Measurements from ENCODE around the gene CAB39. TPM values are rescaled to one million over a fixed set of nuclear protein-coding genes. Genes with fewer than 3 reads are reported as not detected.
A peak's percentile ranks its signal among the peaks of the same experiment; 100 is the strongest.

CAB39 gene
- total RNA-seq, 1 donor, result 68.5 TPM

DNA sequence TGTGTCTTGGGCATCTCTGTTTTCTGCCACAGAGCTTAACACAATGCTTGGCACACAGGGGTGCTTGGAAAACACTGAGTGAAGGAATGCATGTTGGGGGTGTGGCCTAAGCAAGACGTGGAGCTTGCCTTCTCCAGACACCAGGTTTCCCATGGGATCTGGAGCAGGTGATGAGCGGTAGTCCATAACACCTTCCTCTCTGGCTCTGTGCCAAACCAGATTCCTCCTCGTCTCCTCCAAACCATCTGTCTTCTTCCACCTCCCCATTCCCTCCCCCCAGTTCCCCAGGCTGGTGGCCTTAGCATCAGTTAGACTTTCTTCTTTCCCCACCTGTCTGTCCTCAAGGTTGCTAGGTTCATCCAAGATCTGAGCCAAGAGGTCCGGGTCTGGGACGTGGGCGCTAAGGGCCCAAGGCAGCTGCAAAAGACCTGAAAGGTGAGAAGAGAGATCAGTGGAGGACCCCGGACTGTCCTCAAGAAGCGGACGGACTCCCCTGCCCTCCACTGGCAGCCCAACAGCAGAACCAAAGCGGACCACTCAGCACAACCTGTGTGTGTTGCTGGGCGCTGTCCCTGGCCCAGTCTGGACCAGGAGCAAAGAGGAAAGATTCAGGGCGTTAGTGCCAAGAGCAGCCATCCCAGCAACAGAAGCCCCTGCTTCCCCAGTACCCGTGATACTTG, 150.9 kb downstream of the CAB39 start:
- H3K4me3 ChIP-seq (ENCODE audit: low read depth, low read length), result no peak overlapping the region
- DNase-seq (ENCODE audit: low read depth), result no peak
- TF ChIP-seq, protein P1, sequence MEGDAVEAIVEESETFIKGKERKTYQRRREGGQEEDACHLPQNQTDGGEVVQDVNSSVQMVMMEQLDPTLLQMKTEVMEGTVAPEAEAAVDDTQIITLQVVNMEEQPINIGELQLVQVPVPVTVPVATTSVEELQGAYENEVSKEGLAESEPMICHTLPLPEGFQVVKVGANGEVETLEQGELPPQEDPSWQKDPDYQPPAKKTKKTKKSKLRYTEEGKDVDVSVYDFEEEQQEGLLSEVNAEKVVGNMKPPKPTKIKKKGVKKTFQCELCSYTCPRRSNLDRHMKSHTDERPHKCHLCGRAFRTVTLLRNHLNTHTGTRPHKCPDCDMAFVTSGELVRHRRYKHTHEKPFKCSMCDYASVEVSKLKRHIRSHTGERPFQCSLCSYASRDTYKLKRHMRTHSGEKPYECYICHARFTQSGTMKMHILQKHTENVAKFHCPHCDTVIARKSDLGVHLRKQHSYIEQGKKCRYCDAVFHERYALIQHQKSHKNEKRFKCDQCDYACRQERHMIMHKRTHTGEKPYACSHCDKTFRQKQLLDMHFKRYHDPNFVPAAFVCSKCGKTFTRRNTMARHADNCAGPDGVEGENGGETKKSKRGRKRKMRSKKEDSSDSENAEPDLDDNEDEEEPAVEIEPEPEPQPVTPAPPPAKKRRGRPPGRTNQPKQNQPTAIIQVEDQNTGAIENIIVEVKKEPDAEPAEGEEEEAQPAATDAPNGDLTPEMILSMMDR (IDR thresholded peaks at IDR 0.05; ENCODE audit: insufficient read depth, low read length), result no peak

DNA sequence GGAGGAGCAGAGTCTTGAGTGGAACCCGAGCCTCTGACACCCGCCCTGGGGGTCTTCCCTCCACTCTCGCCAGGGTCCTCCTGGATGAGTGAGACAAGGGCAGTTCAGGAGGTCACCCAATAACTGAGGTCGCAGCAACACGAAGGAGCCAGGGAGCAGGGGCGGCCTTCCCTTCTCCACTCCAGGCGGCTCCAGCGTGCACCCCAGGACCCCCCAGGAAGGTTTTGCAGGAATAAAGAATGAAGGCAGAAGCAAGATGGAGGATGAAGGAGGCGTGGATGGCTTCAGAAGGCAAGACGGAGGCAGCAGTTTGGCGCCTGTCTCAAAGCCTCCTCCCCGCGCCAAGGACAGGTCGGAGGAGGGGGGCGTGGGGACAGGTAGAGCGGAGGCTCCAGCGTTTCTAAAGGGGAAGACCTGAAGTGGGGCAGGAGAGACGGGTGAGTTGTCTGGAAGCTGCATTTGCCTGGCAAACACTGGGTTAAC, 151.5 kb downstream of the CAB39 start:
- TF ChIP-seq, protein P1 (IDR thresholded peaks at IDR 0.05; ENCODE audit: insufficient read depth, low read length), result no peak
- H3K4me3 ChIP-seq (ENCODE audit: low read depth, low read length), result peak overlapping the region; percentile 77
- no peak for DNase-seq (ENCODE audit: low read depth)

DNA sequence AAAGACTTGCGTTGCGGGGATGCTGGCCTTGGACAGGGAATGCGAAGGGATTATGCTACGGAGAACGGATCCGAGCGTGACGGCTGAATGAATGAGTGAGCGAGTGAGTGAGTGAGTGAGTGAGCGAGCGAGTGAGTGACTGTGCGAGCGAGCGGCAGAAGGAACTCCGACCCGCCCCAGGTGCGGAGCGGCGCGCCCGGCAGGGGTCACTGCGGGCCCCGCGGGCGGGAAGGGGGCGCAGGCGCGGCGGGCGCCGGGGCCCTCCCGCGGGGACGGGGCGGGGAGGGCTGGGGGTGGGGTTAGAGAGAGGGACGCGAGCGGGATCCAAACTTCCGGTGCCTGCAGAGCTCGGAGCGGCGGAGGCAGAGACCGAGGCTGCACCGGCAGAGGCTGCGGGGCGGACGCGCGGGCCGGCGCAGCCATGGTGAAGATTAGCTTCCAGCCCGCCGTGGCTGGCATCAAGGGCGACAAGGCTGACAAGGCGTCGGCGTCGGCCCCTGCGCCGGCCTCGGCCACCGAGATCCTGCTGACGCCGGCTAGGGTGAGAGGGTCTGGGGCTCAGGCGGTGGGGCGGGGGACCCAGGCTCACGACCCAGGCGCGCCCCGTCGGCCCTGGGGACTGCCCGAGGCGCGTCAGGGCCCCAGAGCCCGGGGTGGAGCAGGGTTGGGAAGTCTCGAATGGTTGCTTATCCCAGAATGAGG, 152.1 kb downstream of the CAB39 start, which contains the start of gene ITM2C:
ITM2C (plus strand) TSS at position 338 of the 702 bp plus-strand sequence; CDS start at position 422, 84 bp downstream.
- DNase-seq (ENCODE audit: low read depth), result peak; percentile 43
- peak within 1 kb of the TSS; percentile 77 for H3K4me3 ChIP-seq (ENCODE audit: low read depth, low read length)
- TF ChIP-seq, protein P1 (IDR thresholded peaks at IDR 0.05; ENCODE audit: insufficient read depth, low read length), result peak; percentile 27

DNA sequence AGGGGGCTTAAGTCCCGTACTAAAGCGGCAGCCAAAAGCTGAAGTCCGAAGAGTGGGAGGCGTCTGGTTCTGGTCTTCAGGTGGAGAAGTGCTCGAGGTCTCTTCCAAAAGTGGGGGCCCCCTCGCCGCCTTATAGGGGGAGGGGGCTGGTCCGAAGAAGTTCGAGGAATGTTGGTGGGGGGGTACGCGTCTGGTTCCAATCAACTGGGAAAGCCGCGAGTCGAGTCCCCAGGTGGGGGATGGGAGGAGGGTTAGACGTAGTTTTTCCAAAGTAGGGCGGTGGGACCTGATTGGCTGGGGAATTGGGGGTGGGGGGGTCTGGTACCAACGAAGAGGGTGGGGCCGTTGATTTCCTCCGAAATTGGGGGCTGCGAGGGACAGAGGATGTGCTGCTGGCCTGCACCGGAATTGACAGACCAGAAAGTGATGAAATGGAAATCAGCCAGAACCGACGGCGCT, 152.7 kb downstream of the CAB39 start:
- TF ChIP-seq, protein P1 (IDR thresholded peaks at IDR 0.05; ENCODE audit: insufficient read depth, low read length), result no peak
- no peak for DNase-seq (ENCODE audit: low read depth)
- H3K4me3 ChIP-seq (ENCODE audit: low read depth, low read length), result peak overlapping the region; percentile 77

DNA sequence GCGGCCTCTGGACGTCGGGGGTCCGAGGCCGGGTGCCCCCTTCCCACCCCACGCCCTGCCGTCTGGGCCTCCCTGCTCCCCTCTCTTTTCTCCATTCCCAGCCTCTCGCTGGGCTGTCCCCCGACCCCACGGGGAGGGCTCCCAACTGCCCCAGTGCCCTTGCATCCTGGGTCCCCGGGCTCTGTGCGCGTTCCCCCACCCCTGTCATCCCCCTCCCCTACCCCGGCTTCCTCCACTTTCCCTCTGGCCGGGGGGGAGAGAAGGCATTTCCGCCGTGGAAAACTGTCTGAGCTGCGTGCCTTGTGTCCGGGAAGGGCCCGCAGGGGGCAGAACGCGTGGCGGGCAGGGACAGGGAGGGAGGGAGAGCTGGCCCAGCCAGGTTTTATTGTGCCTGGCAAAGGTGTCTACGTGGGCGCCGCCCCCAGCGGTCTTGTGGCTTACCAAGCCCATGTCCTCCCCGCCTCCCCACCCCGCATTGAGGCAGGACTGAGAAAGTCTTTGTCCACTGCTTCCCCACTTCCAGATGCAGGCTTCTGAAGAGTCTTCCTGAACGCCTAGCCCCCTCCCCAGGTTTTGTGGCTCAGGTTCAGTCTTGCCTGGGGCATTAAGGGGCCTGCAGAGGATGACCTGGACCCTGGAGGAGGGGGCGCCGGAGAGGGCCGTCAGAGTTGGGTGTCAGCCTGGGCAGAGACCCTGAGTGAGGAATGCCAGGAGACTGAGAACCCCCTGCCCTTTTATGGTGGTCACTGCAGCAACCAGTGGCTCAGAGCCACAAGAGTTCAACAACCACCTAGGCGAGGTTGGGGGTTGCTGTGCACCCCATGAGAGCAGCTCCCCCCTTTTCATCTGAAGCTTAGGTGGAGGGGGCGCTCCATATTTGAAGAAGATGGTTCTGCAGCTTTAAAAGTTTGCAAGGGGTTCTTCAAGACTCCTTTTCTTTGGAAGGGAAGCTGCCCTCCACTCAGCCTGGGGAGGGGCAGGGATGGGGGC, 153.4 kb downstream of the CAB39 start:
- no peak for DNase-seq (ENCODE audit: low read depth)
- TF ChIP-seq, protein P1 (IDR thresholded peaks at IDR 0.05; ENCODE audit: insufficient read depth, low read length), result no peak

More for the DNA sequence above, 153.4 kb downstream of the CAB39 start:
- H3K4me3 ChIP-seq (ENCODE audit: low read depth, low read length), result peak overlapping the region; percentile 77
